ENCODE results near the gene OR4K5. TPM values are rescaled to one million over a fixed set of nuclear protein-coding genes. Genes with fewer than 3 reads are reported as not detected.
"Not testable (repeated sequence)": the region's sequence is repeated elsewhere in the genome, so short reads cannot be mapped to it uniquely, and the experiment has no call there.

The OR4K5 gene
- total RNA-seq, 6 experiments from 2014 or later: not detected

- WGBS (ENCODE audit: insufficient coverage, low coverage, low lambda C conversion rate, missing lambda C conversion rate): 54% methylated on average over 3 of the region's 3 CpGs
- H3K36me3 ChIP-seq: no peaks in the 10 kb centered on the region
- ATAC-seq: peak in 1 of 4 donors; percentile 22
- H3K27ac ChIP-seq: no peak overlapping the region
- TF ChIP-seq POLR2A (IDR thresholded peaks at IDR 0.05) (no peak), CTCF (IDR thresholded peaks at IDR 0.05) (no peak)
- H3K4me1 ChIP-seq: no peaks in the 10 kb centered on the region
- no peaks in the 10 kb centered on the region for H3K9me3 ChIP-seq
- intact Hi-C loops (cut with DNase I): no loop called here
- no peak overlapping the region for H3K4me3 ChIP-seq
- no peaks in the 10 kb centered on the region for H3K27me3 ChIP-seq
- no peak for DNase-seq
Measured at GRCh38 chr14:19947413-19948090, 27.1 kb downstream of the OR4K5 start.

- DNase-seq (no peak), ATAC-seq (no peak)
- Histone ChIP-seq H3K36me3 (no peaks in the 10 kb centered on the region), H3K4me3 (no peak overlapping the region), H3K4me1 (no peaks in the 10 kb centered on the region), H3K27me3 (no peaks in the 10 kb centered on the region), H3K9me3 (no peaks in the 10 kb centered on the region), H3K27ac (no peak overlapping the region)
- 39% methylated on average over 2 of the region's 2 CpGs for WGBS (ENCODE audit: insufficient coverage, low coverage, low lambda C conversion rate, missing lambda C conversion rate)
- intact Hi-C loops (cut with DNase I): no loop called here
- no peak for TF ChIP-seq POLR2A (IDR thresholded peaks at IDR 0.05)
- TF ChIP-seq CTCF (IDR thresholded peaks at IDR 0.05): no peak
Measured at GRCh38 chr14:19949218-19949617, 28.8 kb downstream of the OR4K5 start.

- H3K9me3 ChIP-seq; intact Hi-C loops (cut with DNase I); H3K4me3 ChIP-seq; H3K4me1 ChIP-seq; DNase-seq; H3K27me3 ChIP-seq; H3K27ac ChIP-seq; H3K36me3 ChIP-seq; ATAC-seq: not testable (repeated sequence)
- WGBS (ENCODE audit: insufficient coverage, low coverage, low lambda C conversion rate, missing lambda C conversion rate): 60% methylated on average over 2 of the region's 2 CpGs
Measured at GRCh38 chr14:19969735-19970134, 49.3 kb downstream of the OR4K5 start.

Other genes with a start within 250 kb of the OR4K5 start
- not detected for gene OR11H2, start 206.7 kb upstream of the OR4K5 start, total RNA-seq
- gene OR4Q3, start 177.0 kb upstream of the OR4K5 start, total RNA-seq: not detected
- gene OR4M1, start 147.1 kb upstream of the OR4K5 start, total RNA-seq: not detected
- gene OR4N2, start 116.8 kb upstream of the OR4K5 start, total RNA-seq: not detected
- gene OR4K2, start 45.5 kb upstream of the OR4K5 start, total RNA-seq: not detected
- not detected for gene OR4K1, start 10.3 kb downstream of the OR4K5 start, total RNA-seq
- not detected for gene OR4K15, start 55.0 kb downstream of the OR4K5 start, total RNA-seq
- not detected for gene OR4Q2, start 81.6 kb downstream of the OR4K5 start, total RNA-seq
- not detected for gene OR4K14, start 98.7 kb downstream of the OR4K5 start, total RNA-seq
- not detected for gene OR4K13, start 115.4 kb downstream of the OR4K5 start, total RNA-seq
- gene OR4L1, start 139.4 kb downstream of the OR4K5 start, total RNA-seq: not detected
- gene OR4K17, start 190.1 kb downstream of the OR4K5 start, total RNA-seq: not detected
- not detected for gene OR4N5, start 218.2 kb downstream of the OR4K5 start, total RNA-seq